ENCODE measurements around the gene EXOC3L4.

GRCh38 chr14:103134405-103134804 lies 39.9 kb downstream of the EXOC3L4 start:
- TF ChIP-seq CTCF (IDR thresholded peaks at IDR 0.05; ENCODE audit: low read depth, low read length) = no peak
- no peak for TF ChIP-seq MAX (IDR thresholded peaks at IDR 0.05; ENCODE audit: low read depth, low read length)
- no peak for TF ChIP-seq POLR2A (IDR thresholded peaks at IDR 0.05; ENCODE audit: extremely low read depth, insufficient read length)
- no peak for TF ChIP-seq MYC (IDR thresholded peaks at IDR 0.05; ENCODE audit: low read depth, low read length)
